ENCODE measurements around the gene MRNIP.

Gene MRNIP

DNA sequence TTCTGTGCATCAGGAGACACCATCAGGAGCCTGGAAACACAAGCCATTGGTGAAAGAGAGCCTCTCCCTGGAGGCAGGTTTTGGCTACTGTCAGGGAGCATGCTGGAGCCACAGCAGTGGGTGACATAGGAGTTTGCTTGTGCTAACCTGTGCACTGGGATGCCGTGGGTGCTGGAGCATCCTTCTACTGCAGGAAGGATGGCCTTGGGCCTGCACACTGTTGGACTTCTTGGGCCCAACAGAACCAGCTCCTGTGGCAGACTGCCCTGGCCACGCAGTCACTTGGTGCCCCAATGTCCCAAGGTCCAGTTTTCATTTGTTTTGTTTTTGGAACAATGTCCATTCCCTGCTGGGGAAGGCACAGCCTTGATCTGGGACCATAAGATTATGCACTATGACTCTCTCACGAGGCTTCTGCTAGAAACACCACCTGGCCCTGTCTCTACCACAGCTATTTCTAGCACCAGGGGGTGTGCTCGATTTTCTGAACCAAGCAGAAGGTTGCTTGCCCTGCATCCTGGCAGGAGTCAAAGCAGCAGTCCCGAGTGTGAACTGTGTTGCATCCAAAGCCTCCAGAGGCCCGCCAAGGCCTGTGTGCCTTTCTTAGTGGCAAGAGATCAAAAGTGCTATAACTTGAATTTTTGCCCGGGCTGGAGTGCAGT, 70.3 kb downstream of the MRNIP start:
- H3K4me3 ChIP-seq (ENCODE audit: low read depth, low read length) = no peak overlapping the region
- no peak for DNase-seq (ENCODE audit: low read depth)
- TF ChIP-seq, protein P1, sequence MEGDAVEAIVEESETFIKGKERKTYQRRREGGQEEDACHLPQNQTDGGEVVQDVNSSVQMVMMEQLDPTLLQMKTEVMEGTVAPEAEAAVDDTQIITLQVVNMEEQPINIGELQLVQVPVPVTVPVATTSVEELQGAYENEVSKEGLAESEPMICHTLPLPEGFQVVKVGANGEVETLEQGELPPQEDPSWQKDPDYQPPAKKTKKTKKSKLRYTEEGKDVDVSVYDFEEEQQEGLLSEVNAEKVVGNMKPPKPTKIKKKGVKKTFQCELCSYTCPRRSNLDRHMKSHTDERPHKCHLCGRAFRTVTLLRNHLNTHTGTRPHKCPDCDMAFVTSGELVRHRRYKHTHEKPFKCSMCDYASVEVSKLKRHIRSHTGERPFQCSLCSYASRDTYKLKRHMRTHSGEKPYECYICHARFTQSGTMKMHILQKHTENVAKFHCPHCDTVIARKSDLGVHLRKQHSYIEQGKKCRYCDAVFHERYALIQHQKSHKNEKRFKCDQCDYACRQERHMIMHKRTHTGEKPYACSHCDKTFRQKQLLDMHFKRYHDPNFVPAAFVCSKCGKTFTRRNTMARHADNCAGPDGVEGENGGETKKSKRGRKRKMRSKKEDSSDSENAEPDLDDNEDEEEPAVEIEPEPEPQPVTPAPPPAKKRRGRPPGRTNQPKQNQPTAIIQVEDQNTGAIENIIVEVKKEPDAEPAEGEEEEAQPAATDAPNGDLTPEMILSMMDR (conservative IDR thresholded peaks at IDR 0.05; ENCODE audit: low read depth, low read length) = no peak
